Colonic mucosa (tissue), 4 donors: ENCODE measurements around the gene TGM6. TPM values are rescaled to one million over a fixed set of nuclear protein-coding genes. Genes with fewer than 3 reads are reported as not detected.

Experiments used
- DNase-seq: peaks from one replicate; pipeline ENCODE4 v3.0.0-alpha.2; 2020
- H3K27ac ChIP-seq: fragments of 200-600 bp; one replicate; pipeline ENCODE4 v1.8.0; 2021
- H3K27me3 ChIP-seq: fragments of 200-600 bp; one replicate; pipeline ENCODE4 v1.8.0; 2021
- H3K36me3 ChIP-seq: fragments of 200-600 bp; one replicate; pipeline ENCODE4 v1.8.0; 2021
- H3K4me1 ChIP-seq: fragments of 200-600 bp; one replicate; pipeline ENCODE4 v1.8.0; 2021; ENCODE audit warnings: mild to moderate bottlenecking
- H3K4me3 ChIP-seq: fragments of 200-600 bp; one replicate; pipeline ENCODE4 v1.8.0; 2021
- H3K9ac ChIP-seq, 2 donors: one replicate each; pipeline ENCODE4 v1.7.0; 2013; ENCODE audit warnings: control low read depth in 2 of 2, low read depth in 2 of 2, low read length in 2 of 2
- H3K9me3 ChIP-seq: fragments of 200-600 bp; one replicate; pipeline ENCODE4 v1.8.0; 2021
- CTCF ChIP-seq: fragments of 200-600 bp; IDR thresholded peaks from one replicate; pipeline ENCODE4 v1.8.0; 2022; ENCODE audit warnings: antibody characterized with exemption, mild to moderate bottlenecking
- intact Hi-C: fragments of 100-400 bp; cut with DNase I; formaldehyde crosslinking; loops from one replicate; pipeline ENCODE4 v1.14.1; 2022
- total RNA-seq, 2 donors: library from RNA; stranded (reverse); fragmentation: NEBNext Ultra II Directional in 1 of 2; extraction: Animal tissue kit (Norgen Biotek cat#: 25700) in 1 of 2; gene quantifications; one replicate each; pipeline ENCODE4 v1.2.1, GENCODE V29; 2021
- donor health status: healthy.
- donor health status: DM: no; HTN: no; CAD: no.
- donor health status: DM: no; HTN: no; CAD: no.

The TGM6 gene
- total RNA-seq, 2 donors from 2014 or later = not detected

GRCh38 chr20:2382833-2383232 is 2.1 kb downstream of the TGM6 start:
- Histone ChIP-seq H3K27ac (no peak overlapping the region), H3K27me3 (no peaks in the 10 kb centered on the region), H3K4me1 (no peaks in the 10 kb centered on the region), H3K36me3 (no peaks in the 10 kb centered on the region), H3K4me3 (no peak overlapping the region), H3K9ac (no peak overlapping the region), H3K9me3 (no peaks in the 10 kb centered on the region)
- intact Hi-C loops = no loop called here
- no peak for DNase-seq
- TF ChIP-seq CTCF = no peak

GRCh38 chr20:2385026-2385425 is 4.3 kb downstream of the TGM6 start:
- H3K4me3 ChIP-seq = no peak overlapping the region
- no peak overlapping the region for H3K9ac ChIP-seq
- no peak for TF ChIP-seq CTCF
- H3K27me3 ChIP-seq = no peaks in the 10 kb centered on the region
- intact Hi-C loops = no loop called here
- no peaks in the 10 kb centered on the region for H3K36me3 ChIP-seq
- H3K4me1 ChIP-seq = no peaks in the 10 kb centered on the region
- no peak for DNase-seq
- no peaks in the 10 kb centered on the region for H3K9me3 ChIP-seq
- H3K27ac ChIP-seq = no peak overlapping the region

GRCh38 chr20:2385496-2385895 is 4.8 kb downstream of the TGM6 start:
- H3K9me3 ChIP-seq = no peaks in the 10 kb centered on the region
- no peaks in the 10 kb centered on the region for H3K4me1 ChIP-seq
- no peaks in the 10 kb centered on the region for H3K27me3 ChIP-seq
- TF ChIP-seq CTCF = no peak
- no peak overlapping the region for H3K9ac ChIP-seq
- intact Hi-C loops = no loop called here
- H3K27ac ChIP-seq = no peak overlapping the region
- H3K4me3 ChIP-seq = no peak overlapping the region
- DNase-seq = no peak
- no peaks in the 10 kb centered on the region for H3K36me3 ChIP-seq

GRCh38 chr20:2386516-2387179 is 5.9 kb downstream of the TGM6 start:
- Histone ChIP-seq H3K27me3 (no peaks in the 10 kb centered on the region), H3K4me1 (no peaks in the 10 kb centered on the region), H3K36me3 (no peaks in the 10 kb centered on the region), H3K9me3 (no peaks in the 10 kb centered on the region), H3K4me3 (no peak overlapping the region), H3K9ac (no peak overlapping the region), H3K27ac (no peak overlapping the region)
- no peak for TF ChIP-seq CTCF
- no peak for DNase-seq
- intact Hi-C loops = no loop called here

GRCh38 chr20:2387180-2387577 is 6.5 kb downstream of the TGM6 start:
- Histone ChIP-seq H3K27me3 (no peaks in the 10 kb centered on the region), H3K9me3 (no peaks in the 10 kb centered on the region), H3K36me3 (no peaks in the 10 kb centered on the region), H3K4me1 (no peaks in the 10 kb centered on the region), H3K4me3 (no peak overlapping the region), H3K27ac (no peak overlapping the region), H3K9ac (no peak overlapping the region)
- peak; percentile 28 for TF ChIP-seq CTCF
- intact Hi-C loops = no loop called here
- peak; percentile 43 for DNase-seq
